CD4-positive, alpha-beta T cell treated with Interleukin-17A for 1 hour (primary cell): ENCODE results near the gene C20orf204.
"Not testable (repeated sequence)": the region's sequence is repeated elsewhere in the genome, so short reads cannot be mapped to it uniquely, and the experiment has no call there.

Source experiments
- DNase-seq: peaks from one replicate; pipeline ENCODE4 v3.0.0-alpha.2; 2020

The C20orf204 gene

GRCh38 chr20:64084685-64085152 lies 48.7 kb downstream of the C20orf204 start:
- no peak for DNase-seq

DNA sequence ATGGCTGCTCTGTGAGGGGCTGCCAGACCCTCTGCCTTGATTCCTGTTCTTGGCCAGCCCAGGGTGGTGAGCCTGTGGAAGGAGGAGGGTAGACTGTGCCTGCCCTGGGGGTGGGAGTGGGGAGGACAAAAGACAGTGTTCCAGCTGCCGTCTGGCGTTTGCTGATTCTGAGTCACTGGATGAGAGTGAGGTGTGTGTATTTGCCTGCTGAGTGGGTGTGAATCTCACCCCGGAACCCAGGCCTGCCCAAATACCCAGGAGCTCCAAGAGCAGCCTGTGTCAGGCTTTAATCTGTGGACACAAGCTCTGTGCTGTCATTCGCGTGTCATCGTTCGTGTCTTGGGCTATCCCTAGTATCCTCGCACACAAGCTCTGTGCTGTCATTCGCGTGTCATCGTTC lies 50.8 kb downstream of the C20orf204 start:
- DNase-seq: no peak

- not testable (repeated sequence) for DNase-seq
Observed at GRCh38 chr20:64087226-64087825, 51.3 kb downstream of the C20orf204 start.

DNA sequence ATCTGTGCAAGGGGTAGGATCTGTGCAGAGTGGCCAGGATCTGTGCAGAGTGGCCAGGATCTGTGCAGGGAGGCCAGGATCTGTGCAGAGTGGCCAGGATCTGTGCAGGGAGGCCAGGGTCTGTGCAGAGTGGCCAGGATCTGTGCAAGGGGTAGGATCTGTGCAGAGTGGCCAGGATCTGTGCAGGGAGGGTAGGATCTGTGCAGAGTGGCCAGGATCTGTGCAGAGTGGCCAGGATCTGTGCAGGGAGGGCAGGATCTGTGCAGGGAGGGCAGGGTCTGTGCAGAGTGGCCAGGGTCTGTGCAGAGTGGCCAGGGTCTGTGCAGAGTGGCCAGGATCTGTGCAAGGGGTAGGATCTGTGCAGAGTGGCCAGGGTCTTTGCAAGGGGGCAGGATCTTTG lies 52.6 kb downstream of the C20orf204 start:
- DNase-seq: not testable (repeated sequence)
